CD4-positive, alpha-beta T cell treated with Interleukin-15 for 4 hours (primary cell): Measurements from ENCODE around the gene PDGFRB.

Source experiments
- DNase-seq: peaks from one replicate; pipeline ENCODE4 v3.0.0-alpha.2; 2020; ENCODE audit warnings: low spot score

Gene PDGFRB

GRCh38 chr5:150065886-150066285, 89.8 kb downstream of the PDGFRB start:
- DNase-seq, result no peak

GRCh38 chr5:150065346-150065745, 90.3 kb downstream of the PDGFRB start:
- no peak for DNase-seq

GRCh38 chr5:150064681-150065220, 90.9 kb downstream of the PDGFRB start:
- no peak for DNase-seq
